ENCODE data around the gene GNG4. TPM values are rescaled to one million over a fixed set of nuclear protein-coding genes. Genes with fewer than 3 reads are reported as not detected.

Gene GNG4
- total and polyA plus RNA-seq, 5 donors from 2014 or later, result not detected

- H3K9me3 ChIP-seq (ENCODE audit: control insufficient read depth in 2 of 2, low read length in 2 of 2), result peaks cover 35 to 39% of the 10 kb centered on the region in 2 experiments
- no peak overlapping the region for H3K27ac Mint-ChIP-seq
- peaks cover 59% of the 10 kb centered on the region for H3K36me3 ChIP-seq (ENCODE audit: control insufficient read depth, insufficient read depth, low read length)
- H3K27me3 Mint-ChIP-seq, result no peaks in the 10 kb centered on the region
- H3K4me3 ChIP-seq (ENCODE audit: low read depth, low read length), result no peak overlapping the region
- H3K4me1 Mint-ChIP-seq, result peaks cover 0 to 7% (median 2%) of the 10 kb centered on the region in 4 donors
- H3K27ac ChIP-seq (ENCODE audit: insufficient read depth, low read length, poor library complexity, severe bottlenecking), result no peak overlapping the region
- H3K9me3 Mint-ChIP-seq, result peaks cover 6 to 52% (median 27%) of the 10 kb centered on the region in 7 donors
- peaks cover 68% of the 10 kb centered on the region for H3K36me3 Mint-ChIP-seq
- H3K27me3 ChIP-seq (ENCODE audit: control insufficient read depth, insufficient read depth, low read length), result no peaks in the 10 kb centered on the region
- peak in 1 of 3 donors; percentile 67 for DNase-seq
- H3K4me3 Mint-ChIP-seq, result no peak overlapping the region
- no peak for ATAC-seq (ENCODE audit: low read depth in 2 of 2)
- no peaks in the 10 kb centered on the region for H3K4me1 ChIP-seq (ENCODE audit: control insufficient read depth, insufficient read depth, low read length, poor library complexity, severe bottlenecking)
These were observed 25.7 kb upstream of the GNG4 start for GRCh38 chr1:235675152-235675890.

- Histone ChIP-seq H3K4me1 (ENCODE audit: control insufficient read depth, insufficient read depth, low read length, poor library complexity, severe bottlenecking) (no peaks in the 10 kb centered on the region), H3K27me3 (ENCODE audit: control insufficient read depth, insufficient read depth, low read length) (no peaks in the 10 kb centered on the region), H3K9me3 (ENCODE audit: control insufficient read depth in 2 of 2, low read length in 2 of 2) (peaks cover 44 to 52% of the 10 kb centered on the region in 2 experiments), H3K36me3 (ENCODE audit: control insufficient read depth, insufficient read depth, low read length) (peaks cover 71% of the 10 kb centered on the region), H3K4me3 (ENCODE audit: low read depth, low read length) (no peak overlapping the region), H3K27ac (ENCODE audit: insufficient read depth, low read length, poor library complexity, severe bottlenecking) (no peak overlapping the region)
- no peak for DNase-seq
- no peak overlapping the region for H3K27ac Mint-ChIP-seq
- peaks cover 0 to 7% (median 2%) of the 10 kb centered on the region in 4 donors for H3K4me1 Mint-ChIP-seq
- H3K9me3 Mint-ChIP-seq, result peaks cover 6 to 60% (median 31%) of the 10 kb centered on the region in 7 donors
- H3K27me3 Mint-ChIP-seq, result no peaks in the 10 kb centered on the region
- H3K36me3 Mint-ChIP-seq, result peaks cover 72% of the 10 kb centered on the region
- no peak overlapping the region for H3K4me3 Mint-ChIP-seq
- no peak for ATAC-seq (ENCODE audit: low read depth in 2 of 2)
These were observed 24.4 kb upstream of the GNG4 start for GRCh38 chr1:235673981-235674380.

- Histone ChIP-seq H3K27me3 (ENCODE audit: control insufficient read depth, insufficient read depth, low read length) (no peaks in the 10 kb centered on the region), H3K27ac (ENCODE audit: insufficient read depth, low read length, poor library complexity, severe bottlenecking) (no peak overlapping the region), H3K4me3 (ENCODE audit: low read depth, low read length) (no peak overlapping the region), H3K36me3 (ENCODE audit: control insufficient read depth, insufficient read depth, low read length) (peaks cover 66% of the 10 kb centered on the region), H3K4me1 (ENCODE audit: control insufficient read depth, insufficient read depth, low read length, poor library complexity, severe bottlenecking) (no peaks in the 10 kb centered on the region), H3K9me3 (ENCODE audit: control insufficient read depth in 2 of 2, low read length in 2 of 2) (peaks cover 44 to 55% of the 10 kb centered on the region in 2 experiments)
- Mint-ChIP-seq H3K9me3 (peaks cover 6 to 60% (median 31%) of the 10 kb centered on the region in 7 donors), H3K4me3 (peak overlapping the region in 1 of 4 donors; percentile 23), H3K27ac (no peak overlapping the region), H3K4me1 (peaks cover 0 to 7% (median 2%) of the 10 kb centered on the region in 4 donors), H3K36me3 (peaks cover 82% of the 10 kb centered on the region), H3K27me3 (no peaks in the 10 kb centered on the region)
- DNase-seq (no peak), ATAC-seq (ENCODE audit: low read depth in 2 of 2) (no peak)
These were observed 22.4 kb upstream of the GNG4 start for GRCh38 chr1:235671992-235672391.

- Histone ChIP-seq H3K36me3 (ENCODE audit: control insufficient read depth, insufficient read depth, low read length) (peaks cover 49% of the 10 kb centered on the region), H3K4me3 (ENCODE audit: low read depth, low read length) (no peak overlapping the region), H3K27ac (ENCODE audit: insufficient read depth, low read length, poor library complexity, severe bottlenecking) (no peak overlapping the region), H3K27me3 (ENCODE audit: control insufficient read depth, insufficient read depth, low read length) (no peaks in the 10 kb centered on the region), H3K9me3 (ENCODE audit: control insufficient read depth in 2 of 2, low read length in 2 of 2) (peaks cover 36 to 49% of the 10 kb centered on the region in 2 experiments), H3K4me1 (ENCODE audit: control insufficient read depth, insufficient read depth, low read length, poor library complexity, severe bottlenecking) (no peaks in the 10 kb centered on the region)
- Mint-ChIP-seq H3K27me3 (no peaks in the 10 kb centered on the region), H3K36me3 (peaks cover 64% of the 10 kb centered on the region), H3K9me3 (peaks cover 6 to 50% (median 29%) of the 10 kb centered on the region in 7 donors), H3K4me3 (no peak overlapping the region), H3K27ac (peak overlapping the region in 1 of 3 donors; percentile 45), H3K4me1 (peaks cover 0 to 7% (median 2%) of the 10 kb centered on the region in 4 donors)
- no peak for ATAC-seq (ENCODE audit: low read depth in 2 of 2)
- peak in 1 of 3 donors; percentile 22 for DNase-seq
These were observed 20.7 kb upstream of the GNG4 start for GRCh38 chr1:235670157-235670776.

GRCh38 chr1:235669277-235669676, 19.7 kb upstream of the GNG4 start:
- H3K27ac Mint-ChIP-seq, result no peak overlapping the region
- Histone ChIP-seq H3K36me3 (ENCODE audit: control insufficient read depth, insufficient read depth, low read length) (peaks cover 41% of the 10 kb centered on the region), H3K27me3 (ENCODE audit: control insufficient read depth, insufficient read depth, low read length) (no peaks in the 10 kb centered on the region), H3K4me3 (ENCODE audit: low read depth, low read length) (no peak overlapping the region), H3K27ac (ENCODE audit: insufficient read depth, low read length, poor library complexity, severe bottlenecking) (no peak overlapping the region), H3K9me3 (ENCODE audit: control insufficient read depth in 2 of 2, low read length in 2 of 2) (peaks cover 29 to 45% of the 10 kb centered on the region in 2 experiments), H3K4me1 (ENCODE audit: control insufficient read depth, insufficient read depth, low read length, poor library complexity, severe bottlenecking) (no peaks in the 10 kb centered on the region)
- peaks cover 59% of the 10 kb centered on the region for H3K36me3 Mint-ChIP-seq
- ATAC-seq (ENCODE audit: low read depth in 2 of 2) (no peak), DNase-seq (no peak)
- peaks cover 0 to 7% (median 2%) of the 10 kb centered on the region in 4 donors for H3K4me1 Mint-ChIP-seq
- no peaks in the 10 kb centered on the region for H3K27me3 Mint-ChIP-seq
- H3K9me3 Mint-ChIP-seq, result peaks cover 6 to 43% (median 26%) of the 10 kb centered on the region in 7 donors
- no peak overlapping the region for H3K4me3 Mint-ChIP-seq

GRCh38 chr1:235663628-235664027, 14.0 kb upstream of the GNG4 start:
- Mint-ChIP-seq H3K9me3 (peaks cover 0 to under 1% (median 0%) of the 10 kb centered on the region in 7 donors), H3K27me3 (no peaks in the 10 kb centered on the region), H3K36me3 (peaks cover 42% of the 10 kb centered on the region), H3K4me1 (no peaks in the 10 kb centered on the region), H3K4me3 (no peak overlapping the region), H3K27ac (no peak overlapping the region)
- H3K27ac ChIP-seq (ENCODE audit: insufficient read depth, low read length, poor library complexity, severe bottlenecking), result no peak overlapping the region
- H3K4me3 ChIP-seq (ENCODE audit: low read depth, low read length), result no peak overlapping the region
- ATAC-seq (ENCODE audit: low read depth in 2 of 2) (no peak), DNase-seq (no peak)
- H3K36me3 ChIP-seq (ENCODE audit: control insufficient read depth, insufficient read depth, low read length), result peaks cover 13% of the 10 kb centered on the region
- H3K4me1 ChIP-seq (ENCODE audit: control insufficient read depth, insufficient read depth, low read length, poor library complexity, severe bottlenecking), result no peaks in the 10 kb centered on the region
- H3K27me3 ChIP-seq (ENCODE audit: control insufficient read depth, insufficient read depth, low read length), result no peaks in the 10 kb centered on the region
- H3K9me3 ChIP-seq (ENCODE audit: control insufficient read depth in 2 of 2, low read length in 2 of 2), result no peaks in the 10 kb centered on the region

- H3K4me3 Mint-ChIP-seq, result no peak overlapping the region
- peaks cover 34% of the 10 kb centered on the region for H3K36me3 Mint-ChIP-seq
- H3K4me1 Mint-ChIP-seq, result no peaks in the 10 kb centered on the region
- no peaks in the 10 kb centered on the region for H3K9me3 ChIP-seq (ENCODE audit: control insufficient read depth in 2 of 2, low read length in 2 of 2)
- no peaks in the 10 kb centered on the region for H3K27me3 ChIP-seq (ENCODE audit: control insufficient read depth, insufficient read depth, low read length)
- ATAC-seq (ENCODE audit: low read depth in 2 of 2), result no peak
- H3K4me3 ChIP-seq (ENCODE audit: low read depth, low read length), result no peak overlapping the region
- no peaks in the 10 kb centered on the region for H3K4me1 ChIP-seq (ENCODE audit: control insufficient read depth, insufficient read depth, low read length, poor library complexity, severe bottlenecking)
- no peak for DNase-seq
- H3K27ac Mint-ChIP-seq, result no peak overlapping the region
- no peaks in the 10 kb centered on the region for H3K9me3 Mint-ChIP-seq
- peaks cover 4% of the 10 kb centered on the region for H3K27me3 Mint-ChIP-seq
- no peak overlapping the region for H3K27ac ChIP-seq (ENCODE audit: insufficient read depth, low read length, poor library complexity, severe bottlenecking)
- H3K36me3 ChIP-seq (ENCODE audit: control insufficient read depth, insufficient read depth, low read length), result peaks cover 13% of the 10 kb centered on the region
These were observed 12.0 kb upstream of the GNG4 start for GRCh38 chr1:235661568-235661967.

Data from CD4-positive, CD25-positive, alpha-beta regulatory T cell (primary cell).